DMS 273 (cell line): ENCODE measurements around the gene CERK.

Source experiments
- DNase-seq: peaks from one replicate; lab custom pipeline; 2025; ENCODE audit not compliant: unreplicated experiment; lab: John Stamatoyannopoulos, UW

Gene CERK

DNA sequence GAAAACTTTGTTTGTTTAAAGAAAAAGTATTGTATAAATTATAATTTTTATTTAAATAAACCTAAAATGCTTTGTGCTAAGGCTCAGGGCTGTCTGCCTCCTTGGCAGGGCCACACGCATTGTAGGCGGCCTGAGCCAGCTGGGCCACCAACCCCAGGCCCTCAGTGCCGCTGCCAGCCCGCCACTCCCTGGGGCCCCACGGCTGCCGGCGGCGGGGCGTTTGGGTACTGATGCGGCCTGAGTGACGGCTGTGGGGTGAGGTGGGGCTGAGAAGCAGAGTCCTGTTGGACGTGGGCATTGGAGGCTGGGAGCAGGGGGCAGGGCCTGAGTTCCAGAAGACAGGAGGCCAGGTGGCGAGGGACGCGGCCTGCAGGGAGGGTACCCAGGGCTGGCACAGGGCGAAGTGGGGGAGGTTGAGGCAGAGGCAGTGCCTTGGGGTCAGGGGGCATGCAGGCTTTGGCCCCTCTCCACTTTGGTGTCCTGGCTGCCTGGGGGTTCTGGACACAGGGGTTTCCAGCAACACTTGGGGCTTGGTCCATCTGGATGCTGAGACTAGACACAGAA lies 58.3 kb downstream of the CERK start:
- DNase-seq = no peak

DNA sequence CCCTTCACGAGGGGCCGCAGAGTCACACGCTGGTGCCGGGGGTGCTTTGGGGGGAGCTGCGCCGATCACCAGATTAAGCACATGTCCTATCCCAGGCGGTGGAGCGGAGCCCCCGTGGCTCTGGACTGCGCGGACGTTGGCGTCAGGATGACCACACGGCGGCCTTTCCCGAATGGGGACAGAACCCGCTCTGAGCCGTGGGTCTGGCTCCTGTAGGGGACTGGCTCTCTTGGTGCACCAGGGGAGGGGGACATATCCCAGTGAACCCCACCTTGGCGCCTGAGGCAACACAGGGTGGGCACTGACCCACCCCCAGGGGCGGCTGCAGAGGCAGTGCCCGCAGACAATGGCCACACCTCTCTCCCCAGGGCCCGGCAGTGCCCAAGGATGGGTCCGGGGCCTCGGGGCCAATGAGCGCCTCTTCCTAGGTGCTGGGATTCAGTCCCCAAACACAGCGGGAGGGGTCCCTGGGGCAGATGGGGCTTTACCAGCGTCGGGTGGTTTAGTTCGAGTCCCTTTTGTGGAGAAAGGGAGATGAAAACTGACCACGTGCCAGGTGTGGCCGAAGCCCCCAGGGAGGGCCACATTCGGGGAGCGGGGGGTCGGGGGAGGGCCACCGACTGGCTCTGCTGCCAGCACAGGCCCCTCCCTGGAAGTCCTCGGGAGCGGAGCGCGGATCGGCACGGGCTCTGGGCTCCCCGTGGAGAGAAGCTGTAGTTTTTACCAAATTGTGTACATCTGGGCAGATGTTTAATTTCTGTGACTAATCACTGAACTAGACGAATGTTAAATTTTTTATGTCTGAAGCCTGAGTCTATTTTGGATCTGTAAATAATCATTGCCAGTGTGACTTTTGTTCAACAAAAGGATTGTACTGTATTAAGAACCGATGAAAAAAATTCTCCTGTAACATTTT lies 59.0 kb downstream of the CERK start:
- no peak for DNase-seq

DNA sequence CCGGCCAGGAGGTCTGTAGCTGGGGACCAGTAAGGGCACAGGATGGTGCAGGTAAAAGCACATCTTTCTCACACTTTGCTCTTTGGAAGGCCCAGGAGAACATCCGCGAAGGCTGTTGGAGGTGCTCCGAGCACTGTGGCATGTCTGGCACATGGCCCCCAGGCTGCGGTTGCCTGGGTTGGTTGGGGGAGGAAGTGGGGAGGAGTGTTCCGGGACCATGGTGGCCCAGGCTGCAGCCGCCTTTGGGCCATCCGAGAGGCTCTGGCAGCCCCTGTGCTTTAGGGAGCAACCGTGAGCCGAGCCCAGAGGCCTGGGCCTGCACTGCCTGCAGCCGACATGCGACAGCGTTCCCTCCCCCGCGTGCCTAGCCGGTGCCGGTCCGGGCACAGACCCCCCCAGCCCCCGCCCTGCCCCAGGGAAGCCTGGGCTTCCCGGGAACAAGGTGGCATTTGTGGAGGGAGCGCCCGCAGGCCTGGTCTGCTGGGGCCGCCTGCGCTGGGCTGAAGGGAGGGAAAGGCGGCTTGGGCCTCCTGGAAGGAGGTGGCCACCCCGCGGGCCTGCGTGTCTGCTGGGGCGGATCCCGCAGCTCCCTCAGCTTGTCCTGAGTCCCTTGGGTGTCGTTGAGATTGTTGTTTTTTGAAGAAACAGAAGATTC lies 59.9 kb downstream of the CERK start:
- no peak for DNase-seq

DNA sequence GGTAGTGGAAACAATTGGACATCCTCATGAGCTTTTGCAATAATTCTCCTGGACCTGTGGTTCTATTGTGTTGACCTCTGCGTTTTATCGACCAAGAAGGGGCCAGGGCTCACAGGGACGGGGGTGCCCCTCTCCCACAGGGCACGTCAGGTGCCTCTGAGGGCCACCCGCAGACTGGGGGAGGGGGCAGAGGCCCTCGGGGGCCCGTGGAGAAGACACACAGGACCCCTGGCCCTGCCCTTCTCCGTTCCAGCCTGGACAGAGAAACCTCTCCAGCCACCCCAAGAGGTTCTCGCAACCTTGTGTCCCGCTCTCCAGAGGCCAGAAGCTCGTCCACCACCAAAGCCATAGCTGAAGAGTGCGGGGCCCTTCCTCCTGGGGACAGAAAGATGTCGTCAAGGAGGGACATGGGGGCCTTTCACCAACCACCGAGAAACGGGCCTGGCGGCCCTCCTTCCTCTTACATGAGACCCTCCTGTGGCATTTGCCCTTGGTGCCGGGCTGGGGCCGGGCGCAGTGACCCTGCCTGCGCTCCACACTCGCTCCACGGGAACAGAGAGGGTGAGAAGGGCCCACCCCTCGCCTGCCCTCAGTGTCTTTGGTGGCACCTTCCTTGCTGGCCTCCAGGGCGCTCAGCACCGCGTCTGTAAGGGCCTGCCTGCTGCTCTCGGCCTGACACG lies 60.6 kb downstream of the CERK start:
- no peak for DNase-seq

DNA sequence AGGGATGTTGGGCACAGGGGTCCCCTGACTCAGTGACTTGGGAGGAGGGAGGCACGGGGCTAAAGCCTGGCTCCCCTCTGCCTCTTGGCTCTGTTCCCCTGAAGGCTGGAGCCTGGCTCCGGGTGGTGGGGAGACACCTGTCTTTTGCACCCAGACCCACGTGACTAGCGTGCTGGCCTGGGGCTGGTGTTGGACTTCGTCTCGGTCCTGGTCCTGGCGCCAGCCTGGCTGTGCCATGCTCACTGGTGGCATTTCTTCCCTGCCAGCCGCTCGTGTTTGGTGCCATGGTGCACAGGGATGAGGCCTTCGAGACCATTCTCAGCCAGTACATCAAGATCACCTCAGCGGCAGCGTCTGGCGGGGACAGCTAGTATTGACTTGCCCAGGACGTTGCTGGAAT lies 61.2 kb downstream of the CERK start:
- no peak for DNase-seq

DNA sequence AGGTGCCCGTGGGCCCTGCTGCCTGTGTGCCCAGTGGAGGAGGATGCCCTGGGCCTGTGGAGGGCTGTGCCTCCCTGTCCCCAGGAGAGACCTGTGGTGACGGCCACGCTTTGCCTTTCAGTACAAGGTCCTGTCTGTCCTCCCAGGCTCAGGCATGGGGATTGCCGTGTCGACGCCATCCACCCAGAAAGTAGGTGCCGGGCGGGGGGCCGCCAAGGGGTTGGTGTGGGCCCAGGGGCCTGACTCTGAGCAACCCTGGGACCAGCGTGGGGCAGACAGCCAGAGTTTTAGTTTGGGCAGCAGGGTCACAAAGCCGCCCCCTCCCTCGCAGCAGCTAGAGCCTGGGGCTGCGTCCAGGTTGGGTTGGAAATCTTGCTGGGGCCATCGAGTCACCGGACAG lies 61.6 kb downstream of the CERK start:
- no peak for DNase-seq

DNA sequence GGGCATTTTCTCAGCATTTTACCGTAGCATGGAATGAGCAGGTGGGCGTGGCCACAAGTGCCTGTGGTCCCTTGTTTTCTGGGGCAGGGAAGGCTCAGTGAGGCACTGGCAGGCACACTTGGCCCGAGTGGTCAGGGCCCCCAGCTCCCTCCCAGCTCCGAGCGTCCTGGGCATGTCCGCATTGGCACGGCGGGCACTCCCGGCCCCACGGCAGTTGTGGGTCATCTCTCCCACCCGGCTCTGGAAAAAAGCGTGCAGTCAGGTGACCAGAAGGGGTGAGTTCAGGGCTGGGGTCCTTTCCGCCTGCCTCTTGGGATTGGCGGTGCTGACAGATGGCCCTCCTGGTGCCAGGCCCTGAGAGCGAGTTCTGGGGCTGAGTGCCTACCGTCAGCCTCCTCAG lies 62.1 kb downstream of the CERK start:
- DNase-seq = no peak

DNA sequence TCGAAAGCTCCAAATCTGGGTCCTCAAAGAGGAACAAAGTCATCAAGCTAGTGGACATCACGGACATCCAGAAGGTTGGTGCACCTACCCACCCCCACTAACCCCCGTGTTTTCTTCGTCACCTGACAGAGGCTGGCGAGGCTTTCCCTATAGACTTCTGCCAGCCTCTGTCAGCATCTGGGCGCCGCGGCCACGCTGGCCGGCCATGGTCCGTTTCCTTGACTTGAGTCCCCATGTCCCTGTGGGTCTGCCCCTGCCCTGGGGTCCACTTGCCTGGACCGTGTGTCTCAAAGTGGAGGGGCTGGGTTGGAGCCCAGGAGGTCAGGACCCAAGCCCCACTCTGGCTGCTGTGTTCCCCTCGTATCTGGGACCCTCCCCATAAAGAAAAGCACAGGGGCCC lies 62.6 kb downstream of the CERK start:
- no peak for DNase-seq

DNA sequence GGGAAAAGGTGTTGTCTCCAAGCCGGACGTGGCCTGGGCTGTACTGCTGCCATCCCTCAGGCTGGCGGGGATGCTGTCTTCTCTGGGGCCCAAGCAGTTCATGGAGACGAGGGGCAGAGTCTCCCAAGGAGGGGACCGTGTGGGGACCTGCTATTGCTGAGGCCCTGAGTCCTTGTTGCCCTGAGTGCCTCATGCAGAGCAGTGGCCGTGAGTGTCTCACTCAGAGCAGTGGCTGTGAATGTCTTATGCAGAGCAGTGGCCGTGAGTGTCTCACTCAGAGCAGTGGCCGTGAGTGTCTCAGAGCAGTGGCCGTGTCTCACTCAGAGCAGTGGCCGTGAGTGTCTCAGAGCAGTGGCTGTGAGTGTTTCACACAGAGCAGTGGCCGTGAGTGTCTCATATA lies 63.1 kb downstream of the CERK start:
- no peak for DNase-seq

DNA sequence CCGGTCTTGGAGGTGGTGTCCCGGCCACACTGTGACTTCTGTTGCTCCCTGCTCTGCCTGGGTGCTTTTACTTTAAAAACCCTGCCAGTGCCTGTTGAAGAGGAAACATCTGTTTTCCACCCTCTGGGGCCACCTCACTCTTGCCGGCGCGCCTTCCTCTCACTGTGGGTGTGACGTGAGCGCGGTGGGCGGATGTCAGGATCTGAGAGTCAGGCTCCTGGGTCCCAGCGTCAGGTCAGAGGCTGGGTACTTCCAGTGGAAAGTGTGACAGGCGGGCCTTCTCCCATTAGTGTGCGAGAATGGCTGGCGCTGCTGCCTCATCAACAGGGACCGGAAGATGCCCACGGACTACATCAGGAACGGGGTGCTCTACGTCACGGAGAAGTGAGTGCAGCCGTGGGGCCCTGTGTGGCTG lies 63.7 kb downstream of the CERK start:
- DNase-seq = no peak

DNA sequence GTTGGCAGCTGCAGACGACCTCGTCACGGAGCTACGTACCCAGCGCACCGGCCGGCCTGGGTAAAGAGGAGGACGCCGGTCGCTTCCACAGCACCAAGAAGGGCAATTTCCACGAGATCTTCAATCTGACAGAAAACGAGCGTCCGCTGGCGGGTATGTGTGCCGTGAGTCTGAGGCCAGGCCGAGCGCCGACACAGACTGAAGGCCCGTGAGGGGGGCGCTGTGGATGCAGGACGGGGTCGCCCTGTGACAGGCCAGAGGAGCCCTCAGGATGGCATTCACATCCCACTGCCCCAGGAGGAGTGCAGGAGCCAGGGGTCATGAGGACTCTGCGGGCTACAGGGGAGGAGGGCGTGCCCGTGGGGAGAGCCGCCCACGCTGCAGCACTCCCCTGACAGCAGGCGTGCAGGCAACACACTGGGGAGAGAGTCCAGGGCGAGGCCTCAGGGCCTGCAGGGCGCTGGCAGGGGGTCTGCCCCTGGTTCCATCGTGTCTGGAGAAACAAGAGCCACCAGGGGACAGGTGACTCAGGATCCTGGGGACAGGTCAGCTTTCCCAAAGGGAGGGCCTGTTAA lies 64.3 kb downstream of the CERK start:
- DNase-seq = no peak

DNA sequence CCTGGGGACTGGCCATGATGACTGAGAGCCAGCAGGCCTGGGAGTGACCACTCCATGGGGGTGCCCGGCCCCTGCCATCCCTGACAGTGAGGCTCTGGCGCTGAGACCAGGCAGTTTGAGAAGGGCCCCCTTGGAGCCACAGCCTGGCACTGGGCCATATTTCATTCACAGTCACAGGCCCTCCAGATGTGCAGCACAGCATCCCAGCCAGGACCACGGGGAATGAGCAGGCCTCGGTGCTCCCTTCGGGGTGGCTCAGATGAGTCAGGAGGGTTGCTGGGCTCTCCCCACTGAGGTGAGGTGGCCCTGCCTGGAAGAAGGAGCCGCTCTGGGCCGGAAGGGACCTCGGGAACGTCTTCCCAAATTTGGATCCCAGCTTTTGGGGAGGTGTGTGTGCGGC lies 64.8 kb downstream of the CERK start:
- no peak for DNase-seq

DNA sequence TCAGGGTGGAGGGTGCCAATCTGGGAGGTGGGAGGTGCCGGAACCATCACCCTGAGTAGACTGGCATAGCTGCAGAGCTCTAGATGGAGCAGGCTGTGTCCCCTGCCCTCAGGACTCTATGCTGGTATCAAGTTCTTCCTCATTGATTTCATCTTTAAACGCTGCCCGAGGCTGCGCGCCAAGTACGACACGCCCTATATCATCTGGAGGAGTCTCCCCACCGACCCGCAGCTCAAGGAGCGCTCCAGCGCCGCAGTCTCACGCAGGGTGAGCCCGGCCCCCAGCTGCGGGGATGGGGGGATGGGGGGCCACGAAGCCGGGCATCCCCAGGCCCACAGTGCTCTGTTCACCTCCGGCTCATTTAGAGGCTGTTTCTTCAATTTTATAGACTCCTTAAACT lies 65.3 kb downstream of the CERK start:
- peak; percentile 45 for DNase-seq

DNA sequence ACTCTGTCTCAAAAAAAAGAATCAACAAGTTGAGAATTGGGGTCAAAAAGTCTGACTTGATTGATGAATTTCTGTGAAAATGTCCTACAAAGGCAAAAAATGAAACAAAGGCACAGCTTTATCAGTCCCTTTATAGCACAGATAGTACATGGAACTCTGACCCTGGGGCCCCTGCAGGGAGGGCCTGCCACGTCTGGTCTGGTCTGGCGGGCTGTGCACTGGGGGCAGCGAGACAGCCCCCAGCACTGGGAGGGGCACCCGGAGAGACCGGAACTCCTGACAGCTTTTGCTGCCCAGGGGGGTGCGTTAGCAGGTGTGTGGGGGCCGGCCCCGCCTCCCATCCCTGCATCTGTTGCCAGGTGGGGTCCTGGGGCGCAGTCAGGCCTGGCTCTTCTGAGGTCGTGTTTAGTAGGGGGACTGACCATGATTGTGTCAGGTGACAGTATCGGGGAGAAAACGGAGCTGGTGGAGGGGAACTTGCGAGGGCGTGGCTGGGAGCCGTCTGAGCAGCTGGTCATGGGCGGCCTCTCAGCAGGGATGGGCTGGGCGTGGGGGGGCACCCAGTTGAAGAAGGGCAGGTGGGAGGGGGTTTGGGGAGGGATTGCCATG lies 66.1 kb downstream of the CERK start:
- no peak for DNase-seq

DNA sequence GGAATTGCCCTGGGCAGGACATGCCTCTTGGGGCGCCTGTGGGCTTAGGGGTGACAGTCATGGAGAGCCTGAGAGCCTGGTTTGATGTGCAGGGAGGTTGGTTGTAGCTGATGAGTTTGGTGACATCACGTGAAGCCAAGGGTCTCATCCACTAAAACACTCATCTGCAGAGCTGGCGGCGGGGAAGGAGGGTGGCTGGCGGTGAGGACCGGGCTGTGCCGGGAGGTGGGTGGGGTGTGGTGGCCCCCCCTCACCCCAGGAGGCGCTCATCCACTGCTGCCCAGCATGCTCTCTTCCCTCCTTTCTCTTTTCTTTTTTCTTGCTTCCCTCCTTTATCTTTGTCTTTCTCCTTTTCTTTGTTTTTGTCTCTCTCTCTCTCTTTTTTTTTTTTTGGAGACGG lies 68.9 kb downstream of the CERK start:
- DNase-seq = no peak

DNA sequence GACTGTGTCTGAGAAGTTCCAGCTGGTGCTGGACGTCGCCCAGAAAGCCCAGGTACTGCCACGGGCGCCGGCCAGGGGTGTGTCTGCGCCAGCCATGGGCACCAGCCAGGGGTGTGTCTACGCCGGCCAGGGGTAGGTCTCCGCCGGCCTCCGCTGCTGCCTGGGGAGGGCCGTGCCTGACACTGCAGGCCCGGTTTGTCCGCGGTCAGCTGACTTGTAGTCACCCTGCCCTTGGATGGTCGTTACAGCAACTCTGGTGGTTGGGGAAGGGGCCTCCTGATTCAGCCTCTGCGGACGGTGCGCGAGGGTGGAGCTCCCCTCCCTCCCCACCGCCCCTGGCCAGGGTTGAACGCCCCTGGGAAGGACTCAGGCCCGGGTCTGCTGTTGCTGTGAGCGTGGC lies 69.9 kb downstream of the CERK start:
- no peak for DNase-seq

DNA sequence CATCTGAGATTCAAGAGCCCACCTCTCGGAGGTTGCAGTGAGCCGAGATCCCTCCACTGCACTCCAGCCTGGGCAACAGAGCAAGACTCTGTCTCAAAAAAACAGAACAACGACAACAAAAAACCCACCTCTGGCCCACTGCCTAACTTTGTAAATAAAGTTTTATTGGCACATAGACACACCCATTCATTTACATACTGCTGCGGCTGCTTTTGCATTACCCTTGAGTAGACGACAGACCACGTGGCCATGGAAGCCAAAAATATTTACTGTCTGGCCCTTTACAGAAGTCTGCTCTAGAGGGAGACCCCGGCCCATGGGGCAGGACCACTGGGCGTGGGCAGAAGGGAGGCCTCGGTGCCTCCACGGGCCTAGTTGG lies 70.8 kb downstream of the CERK start:
- no peak for DNase-seq

DNA sequence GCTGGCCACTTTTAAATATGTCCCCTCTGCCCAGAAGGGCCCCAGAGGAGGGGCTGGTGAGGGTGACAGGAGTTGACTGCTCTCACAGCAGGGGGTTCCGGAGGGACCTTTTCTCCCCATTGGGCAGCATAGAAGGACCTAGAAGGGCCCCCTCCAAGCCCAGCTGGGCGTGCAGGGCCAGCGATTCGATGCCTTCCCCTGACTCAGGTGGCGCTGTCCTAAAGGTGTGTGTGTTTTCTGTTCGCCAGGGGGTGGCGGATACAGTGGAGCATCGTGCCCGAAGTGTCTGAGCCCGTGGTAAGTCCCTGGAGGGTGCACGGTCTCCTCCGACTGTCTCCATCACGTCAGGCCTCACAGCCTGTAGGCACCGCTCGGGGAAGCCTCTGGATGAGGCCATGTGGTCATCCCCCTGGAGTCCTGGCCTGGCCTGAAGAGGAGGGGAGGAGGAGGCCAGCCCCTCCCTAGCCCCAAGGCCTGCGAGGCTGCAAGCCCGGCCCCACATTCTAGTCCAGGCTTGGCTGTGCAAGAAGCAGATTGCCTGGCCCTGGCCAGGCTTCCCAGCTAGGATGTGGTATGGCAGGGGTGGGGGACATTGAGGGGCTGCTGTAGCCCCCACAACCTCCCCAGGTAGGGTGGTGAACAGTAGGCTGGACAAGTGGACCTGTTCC lies 71.3 kb downstream of the CERK start:
- no peak for DNase-seq

DNA sequence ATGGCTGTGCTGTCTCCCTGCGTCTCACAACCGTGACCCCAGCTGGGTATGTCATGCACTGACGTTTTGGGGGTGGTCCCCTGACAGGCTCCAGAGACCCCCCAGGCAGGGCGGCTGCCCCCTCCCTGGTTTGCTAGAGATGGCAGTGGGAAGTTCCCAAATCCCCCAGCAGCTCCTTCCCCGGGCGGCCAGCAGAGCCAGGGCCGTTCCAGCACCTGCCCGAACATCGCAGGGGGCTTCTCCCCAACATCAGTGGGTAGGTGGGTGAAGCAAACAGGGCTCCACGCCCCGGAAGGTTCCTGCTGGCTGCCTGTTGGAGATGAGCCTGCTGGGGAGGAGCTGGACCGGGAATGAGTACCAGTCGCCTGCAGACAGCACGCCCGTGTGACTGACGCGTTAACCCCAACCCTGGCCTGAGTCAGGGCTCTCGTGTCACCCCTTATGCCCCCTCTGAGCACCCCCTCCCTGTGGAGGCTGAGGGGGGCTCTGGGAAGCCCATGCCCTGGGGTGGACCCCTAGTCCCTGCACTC lies 72.2 kb downstream of the CERK start:
- no peak for DNase-seq

DNA sequence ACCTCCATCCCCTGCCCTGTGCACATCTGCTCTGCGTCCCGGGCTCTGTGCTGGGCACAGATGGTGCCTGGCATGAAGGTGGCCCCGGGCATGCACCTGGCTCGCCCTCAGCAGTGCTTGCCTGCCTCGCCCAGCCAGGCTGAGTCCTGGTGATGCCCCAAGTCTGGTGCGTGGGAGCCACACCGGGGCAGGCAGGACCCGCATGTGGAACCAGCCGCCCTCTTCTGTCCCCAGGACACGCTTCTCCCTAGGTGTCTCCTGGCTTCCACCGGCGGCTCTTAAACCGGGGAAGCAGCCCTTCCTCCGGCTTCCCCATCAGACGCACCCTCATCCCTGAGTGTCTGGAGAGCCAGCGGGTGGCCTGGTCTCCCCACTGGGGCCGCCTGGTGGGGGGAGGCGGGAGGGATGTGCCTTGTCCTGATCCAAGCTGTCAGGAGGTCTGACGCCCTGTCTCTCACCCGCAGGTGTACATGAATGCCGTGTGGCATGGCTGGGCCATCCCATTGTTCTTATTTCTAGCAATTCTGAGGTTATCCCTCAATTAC lies 72.8 kb downstream of the CERK start:
- DNase-seq = no peak
